ENCODE results near the gene PCDH15. TPM values are rescaled to one million over a fixed set of nuclear protein-coding genes. Genes with fewer than 3 reads are reported as not detected.

Gene PCDH15
- total RNA-seq, 1 experiment from 2014 or later: 0.59 TPM

DNA sequence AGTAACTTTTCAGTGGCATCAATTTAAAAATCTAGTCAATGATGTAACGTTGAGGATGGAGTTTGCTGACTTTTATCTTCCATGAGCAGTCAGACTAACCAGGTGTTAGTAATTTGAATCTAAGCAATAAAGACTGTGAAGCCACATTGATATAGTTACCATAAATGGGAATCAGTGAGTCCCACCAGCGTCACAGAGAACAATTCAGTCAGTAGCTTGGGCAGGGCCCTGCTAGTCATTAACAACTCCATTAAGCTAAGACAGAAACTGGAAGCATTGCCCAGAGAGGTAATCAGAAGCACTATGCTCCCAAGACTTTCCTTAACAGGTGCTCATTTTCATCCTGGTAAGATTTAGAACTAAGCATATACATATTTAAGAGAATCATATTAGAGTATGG, 315.1 kb downstream of the PCDH15 start:
- DNase-seq (ENCODE audit: low spot score): no peak
- no peak overlapping the region for H3K27ac Mint-ChIP-seq
- ChIA-PET POLR2A (no interaction called here), CTCF (no interaction called here)
- no peaks in the 10 kb centered on the region for H3K36me3 Mint-ChIP-seq
- peaks cover 8% of the 10 kb centered on the region for H3K9me3 Mint-ChIP-seq
- H3K4me3 Mint-ChIP-seq: no peak overlapping the region
- TF ChIP-seq, protein P1, sequence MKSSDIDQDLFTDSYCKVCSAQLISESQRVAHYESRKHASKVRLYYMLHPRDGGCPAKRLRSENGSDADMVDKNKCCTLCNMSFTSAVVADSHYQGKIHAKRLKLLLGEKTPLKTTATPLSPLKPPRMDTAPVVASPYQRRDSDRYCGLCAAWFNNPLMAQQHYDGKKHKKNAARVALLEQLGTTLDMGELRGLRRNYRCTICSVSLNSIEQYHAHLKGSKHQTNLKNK (CRISPR knock-in tag; IDR thresholded peaks at IDR 0.05): no peak
- TF ChIP-seq ZNF121 (CRISPR knock-in tag; IDR thresholded peaks at IDR 0.05) (no peak), ZNF219 (CRISPR knock-in tag; IDR thresholded peaks at IDR 0.05; ENCODE audit: borderline replicate concordance) (no peak), FOXJ3 (CRISPR knock-in tag; IDR thresholded peaks at IDR 0.05; ENCODE audit: borderline replicate concordance) (no peak), MYBL2 (CRISPR knock-in tag; IDR thresholded peaks at IDR 0.05) (no peak)
- H3K4me1 Mint-ChIP-seq: no peaks in the 10 kb centered on the region
- no peaks in the 10 kb centered on the region for H3K27me3 Mint-ChIP-seq (ENCODE audit: low read depth)
- ATAC-seq: no peak

DNA sequence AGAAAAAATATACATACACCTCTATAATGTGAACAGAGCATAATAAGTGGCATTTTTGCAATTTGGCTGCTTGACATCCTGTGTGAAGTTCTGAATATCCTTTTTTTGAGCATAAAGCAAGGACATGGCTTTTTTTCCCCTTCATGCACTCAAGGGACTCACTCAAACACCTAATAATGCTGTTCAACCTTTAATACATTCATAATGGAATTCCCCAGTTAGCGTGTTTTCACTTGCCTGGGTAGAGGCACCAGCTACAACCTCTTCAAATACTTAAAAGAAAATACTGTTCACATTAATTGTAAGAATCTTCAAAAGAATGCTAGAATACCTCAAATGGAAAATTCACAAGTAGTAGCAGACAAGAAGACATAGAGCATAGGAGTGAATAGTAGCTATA, 316.8 kb downstream of the PCDH15 start:
- DNase-seq (ENCODE audit: low spot score): no peak

More for the DNA sequence above, 316.8 kb downstream of the PCDH15 start:
- H3K27ac Mint-ChIP-seq: no peak overlapping the region
- ATAC-seq: no peak
- POLR2A ChIA-PET: interaction anchor here (0.5 kb wide), 1 partner anchor 1334 kb away, joined by 3 read pairs; no protein-coding TSS in a partner anchor
- no peaks in the 10 kb centered on the region for H3K27me3 Mint-ChIP-seq (ENCODE audit: low read depth)
- TF ChIP-seq, protein P2, sequence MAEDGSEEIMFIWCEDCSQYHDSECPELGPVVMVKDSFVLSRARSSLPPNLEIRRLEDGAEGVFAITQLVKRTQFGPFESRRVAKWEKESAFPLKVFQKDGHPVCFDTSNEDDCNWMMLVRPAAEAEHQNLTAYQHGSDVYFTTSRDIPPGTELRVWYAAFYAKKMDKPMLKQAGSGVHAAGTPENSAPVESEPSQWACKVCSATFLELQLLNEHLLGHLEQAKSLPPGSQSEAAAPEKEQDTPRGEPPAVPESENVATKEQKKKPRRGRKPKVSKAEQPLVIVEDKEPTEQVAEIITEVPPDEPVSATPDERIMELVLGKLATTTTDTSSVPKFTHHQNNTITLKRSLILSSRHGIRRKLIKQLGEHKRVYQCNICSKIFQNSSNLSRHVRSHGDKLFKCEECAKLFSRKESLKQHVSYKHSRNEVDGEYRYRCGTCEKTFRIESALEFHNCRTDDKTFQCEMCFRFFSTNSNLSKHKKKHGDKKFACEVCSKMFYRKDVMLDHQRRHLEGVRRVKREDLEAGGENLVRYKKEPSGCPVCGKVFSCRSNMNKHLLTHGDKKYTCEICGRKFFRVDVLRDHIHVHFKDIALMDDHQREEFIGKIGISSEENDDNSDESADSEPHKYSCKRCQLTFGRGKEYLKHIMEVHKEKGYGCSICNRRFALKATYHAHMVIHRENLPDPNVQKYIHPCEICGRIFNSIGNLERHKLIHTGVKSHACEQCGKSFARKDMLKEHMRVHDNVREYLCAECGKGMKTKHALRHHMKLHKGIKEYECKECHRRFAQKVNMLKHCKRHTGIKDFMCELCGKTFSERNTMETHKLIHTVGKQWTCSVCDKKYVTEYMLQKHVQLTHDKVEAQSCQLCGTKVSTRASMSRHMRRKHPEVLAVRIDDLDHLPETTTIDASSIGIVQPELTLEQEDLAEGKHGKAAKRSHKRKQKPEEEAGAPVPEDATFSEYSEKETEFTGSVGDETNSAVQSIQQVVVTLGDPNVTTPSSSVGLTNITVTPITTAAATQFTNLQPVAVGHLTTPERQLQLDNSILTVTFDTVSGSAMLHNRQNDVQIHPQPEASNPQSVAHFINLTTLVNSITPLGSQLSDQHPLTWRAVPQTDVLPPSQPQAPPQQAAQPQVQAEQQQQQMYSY (CRISPR knock-in tag; IDR thresholded peaks at IDR 0.05): no peak
- TF ChIP-seq, protein P3, sequence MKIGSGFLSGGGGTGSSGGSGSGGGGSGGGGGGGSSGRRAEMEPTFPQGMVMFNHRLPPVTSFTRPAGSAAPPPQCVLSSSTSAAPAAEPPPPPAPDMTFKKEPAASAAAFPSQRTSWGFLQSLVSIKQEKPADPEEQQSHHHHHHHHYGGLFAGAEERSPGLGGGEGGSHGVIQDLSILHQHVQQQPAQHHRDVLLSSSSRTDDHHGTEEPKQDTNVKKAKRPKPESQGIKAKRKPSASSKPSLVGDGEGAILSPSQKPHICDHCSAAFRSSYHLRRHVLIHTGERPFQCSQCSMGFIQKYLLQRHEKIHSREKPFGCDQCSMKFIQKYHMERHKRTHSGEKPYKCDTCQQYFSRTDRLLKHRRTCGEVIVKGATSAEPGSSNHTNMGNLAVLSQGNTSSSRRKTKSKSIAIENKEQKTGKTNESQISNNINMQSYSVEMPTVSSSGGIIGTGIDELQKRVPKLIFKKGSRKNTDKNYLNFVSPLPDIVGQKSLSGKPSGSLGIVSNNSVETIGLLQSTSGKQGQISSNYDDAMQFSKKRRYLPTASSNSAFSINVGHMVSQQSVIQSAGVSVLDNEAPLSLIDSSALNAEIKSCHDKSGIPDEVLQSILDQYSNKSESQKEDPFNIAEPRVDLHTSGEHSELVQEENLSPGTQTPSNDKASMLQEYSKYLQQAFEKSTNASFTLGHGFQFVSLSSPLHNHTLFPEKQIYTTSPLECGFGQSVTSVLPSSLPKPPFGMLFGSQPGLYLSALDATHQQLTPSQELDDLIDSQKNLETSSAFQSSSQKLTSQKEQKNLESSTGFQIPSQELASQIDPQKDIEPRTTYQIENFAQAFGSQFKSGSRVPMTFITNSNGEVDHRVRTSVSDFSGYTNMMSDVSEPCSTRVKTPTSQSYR (CRISPR knock-in tag; IDR thresholded peaks at IDR 0.05): no peak
- TF ChIP-seq JAZF1 (CRISPR knock-in tag; IDR thresholded peaks at IDR 0.05): no peak
- TF ChIP-seq PRRX2 (CRISPR knock-in tag; IDR thresholded peaks at IDR 0.05): no peak
- TF ChIP-seq, protein P4, sequence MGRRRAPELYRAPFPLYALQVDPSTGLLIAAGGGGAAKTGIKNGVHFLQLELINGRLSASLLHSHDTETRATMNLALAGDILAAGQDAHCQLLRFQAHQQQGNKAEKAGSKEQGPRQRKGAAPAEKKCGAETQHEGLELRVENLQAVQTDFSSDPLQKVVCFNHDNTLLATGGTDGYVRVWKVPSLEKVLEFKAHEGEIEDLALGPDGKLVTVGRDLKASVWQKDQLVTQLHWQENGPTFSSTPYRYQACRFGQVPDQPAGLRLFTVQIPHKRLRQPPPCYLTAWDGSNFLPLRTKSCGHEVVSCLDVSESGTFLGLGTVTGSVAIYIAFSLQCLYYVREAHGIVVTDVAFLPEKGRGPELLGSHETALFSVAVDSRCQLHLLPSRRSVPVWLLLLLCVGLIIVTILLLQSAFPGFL (CRISPR knock-in tag; IDR thresholded peaks at IDR 0.05; ENCODE audit: borderline replicate concordance): no peak
- no peak for TF ChIP-seq EMX1 (CRISPR knock-in tag; IDR thresholded peaks at IDR 0.05)
- no peak for TF ChIP-seq ESRRA (CRISPR knock-in tag; IDR thresholded peaks at IDR 0.05; ENCODE audit: borderline replicate concordance)
- TF ChIP-seq, protein P5, sequence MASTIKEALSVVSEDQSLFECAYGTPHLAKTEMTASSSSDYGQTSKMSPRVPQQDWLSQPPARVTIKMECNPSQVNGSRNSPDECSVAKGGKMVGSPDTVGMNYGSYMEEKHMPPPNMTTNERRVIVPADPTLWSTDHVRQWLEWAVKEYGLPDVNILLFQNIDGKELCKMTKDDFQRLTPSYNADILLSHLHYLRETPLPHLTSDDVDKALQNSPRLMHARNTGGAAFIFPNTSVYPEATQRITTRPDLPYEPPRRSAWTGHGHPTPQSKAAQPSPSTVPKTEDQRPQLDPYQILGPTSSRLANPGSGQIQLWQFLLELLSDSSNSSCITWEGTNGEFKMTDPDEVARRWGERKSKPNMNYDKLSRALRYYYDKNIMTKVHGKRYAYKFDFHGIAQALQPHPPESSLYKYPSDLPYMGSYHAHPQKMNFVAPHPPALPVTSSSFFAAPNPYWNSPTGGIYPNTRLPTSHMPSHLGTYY (CRISPR knock-in tag; IDR thresholded peaks at IDR 0.05): no peak
- TF ChIP-seq RORB (CRISPR knock-in tag; IDR thresholded peaks at IDR 0.05): no peak
- TF ChIP-seq, protein P6, sequence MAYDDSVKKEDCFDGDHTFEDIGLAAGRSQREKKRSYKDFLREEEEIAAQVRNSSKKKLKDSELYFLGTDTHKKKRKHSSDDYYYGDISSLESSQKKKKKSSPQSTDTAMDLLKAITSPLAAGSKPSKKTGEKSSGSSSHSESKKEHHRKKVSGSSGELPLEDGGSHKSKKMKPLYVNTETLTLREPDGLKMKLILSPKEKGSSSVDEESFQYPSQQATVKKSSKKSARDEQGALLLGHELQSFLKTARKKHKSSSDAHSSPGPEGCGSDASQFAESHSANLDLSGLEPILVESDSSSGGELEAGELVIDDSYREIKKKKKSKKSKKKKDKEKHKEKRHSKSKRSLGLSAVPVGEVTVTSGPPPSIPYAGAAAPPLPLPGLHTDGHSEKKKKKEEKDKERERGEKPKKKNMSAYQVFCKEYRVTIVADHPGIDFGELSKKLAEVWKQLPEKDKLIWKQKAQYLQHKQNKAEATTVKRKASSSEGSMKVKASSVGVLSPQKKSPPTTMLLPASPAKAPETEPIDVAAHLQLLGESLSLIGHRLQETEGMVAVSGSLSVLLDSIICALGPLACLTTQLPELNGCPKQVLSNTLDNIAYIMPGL (CRISPR knock-in tag; IDR thresholded peaks at IDR 0.05): no peak
- TF ChIP-seq FOXP1 (CRISPR knock-in tag; IDR thresholded peaks at IDR 0.05; ENCODE audit: borderline replicate concordance): no peak
- H3K36me3 Mint-ChIP-seq: no peaks in the 10 kb centered on the region
- CTCF ChIA-PET: no interaction called here
- H3K9me3 Mint-ChIP-seq: peaks cover 8% of the 10 kb centered on the region
- H3K4me3 Mint-ChIP-seq: no peak overlapping the region
- H3K4me1 Mint-ChIP-seq: no peaks in the 10 kb centered on the region

All from WTC11 (cell line).